Stimulated activated CD4-positive, alpha-beta T cell treated with anti-CD3 and anti-CD28 coated beads, TNF-alpha, amount 100 ng/mL, for 48 hours (primary cell): ENCODE results near the gene NALCN.

Experiments
- DNase-seq, 3 donors: peaks; one replicate each; pipeline ENCODE4 v3.0.0-alpha.2; 2020; ENCODE audit warnings: low read depth in 3 of 3

NALCN gene

DNA sequence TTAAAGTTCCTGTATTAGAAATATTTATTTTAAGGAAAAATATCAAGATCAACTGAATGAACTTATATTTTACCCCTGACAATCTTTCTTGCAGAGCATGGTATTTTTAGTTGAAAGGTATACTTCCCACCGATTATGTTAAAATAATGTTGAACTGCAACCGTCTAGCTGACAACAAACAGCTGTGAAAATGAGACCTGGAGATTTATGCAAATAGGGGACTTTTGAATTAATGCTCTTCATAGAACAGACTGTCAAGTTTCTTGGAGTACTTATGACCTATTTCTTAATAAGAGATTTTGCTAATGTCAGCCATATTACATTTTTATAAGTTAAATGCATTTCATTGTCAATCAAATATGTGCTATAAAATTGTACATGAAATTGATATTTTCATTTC lies 210.9 kb downstream of the NALCN start:
- DNase-seq = no peak

DNA sequence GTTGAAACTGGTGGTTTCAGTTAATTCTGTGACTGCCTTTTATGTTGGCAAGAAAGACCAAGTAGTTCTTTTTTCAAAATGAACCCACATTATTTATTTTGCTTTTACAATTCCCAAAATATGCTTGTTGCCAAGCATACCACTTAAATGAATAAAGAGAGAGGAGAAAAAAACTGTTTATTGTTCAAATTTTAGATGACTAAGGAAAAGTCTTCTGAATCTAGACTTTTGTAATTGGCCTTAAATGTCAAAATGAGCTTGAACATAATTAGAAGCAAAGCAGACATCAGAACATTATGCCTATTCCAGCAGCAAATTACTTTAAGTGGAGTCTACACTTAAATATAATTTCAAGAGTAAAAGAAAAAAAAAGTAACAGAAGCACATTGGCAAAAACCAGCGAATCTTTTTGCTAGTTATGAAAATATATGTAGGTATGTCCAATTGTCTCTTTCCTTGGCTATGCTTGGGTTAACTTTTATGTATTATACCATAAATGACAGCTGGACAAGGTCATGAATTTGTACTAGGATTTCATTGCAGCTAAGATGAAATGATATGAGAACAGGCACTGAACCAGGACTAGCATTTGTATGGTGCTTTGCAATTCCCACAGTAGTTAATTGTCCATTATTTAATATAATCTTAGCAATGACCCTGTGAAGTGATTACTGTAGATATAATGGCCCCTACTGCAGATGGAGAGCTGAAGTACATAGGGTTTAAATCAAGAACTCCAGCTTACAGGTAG lies 211.9 kb downstream of the NALCN start:
- DNase-seq = no peak

DNA sequence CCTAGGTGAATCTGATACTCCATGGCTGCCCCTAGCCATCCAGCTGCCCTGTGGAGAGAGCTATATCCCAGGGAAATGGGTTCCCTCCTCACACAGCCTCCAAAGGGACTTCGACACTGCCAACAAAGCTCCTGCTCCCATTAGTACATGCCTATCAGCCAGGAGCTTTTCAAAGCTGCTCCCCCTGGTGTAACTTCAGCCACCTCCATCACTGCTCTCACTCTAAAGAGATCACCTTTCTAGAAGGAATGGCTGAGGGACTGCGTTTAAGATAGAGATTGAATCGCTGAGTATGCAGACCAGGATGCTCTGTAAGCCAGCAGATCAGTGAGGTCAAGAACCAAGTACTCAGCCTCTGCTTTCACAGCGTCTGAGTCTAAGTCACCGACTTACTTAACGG lies 213.7 kb downstream of the NALCN start:
- DNase-seq = no peak

DNA sequence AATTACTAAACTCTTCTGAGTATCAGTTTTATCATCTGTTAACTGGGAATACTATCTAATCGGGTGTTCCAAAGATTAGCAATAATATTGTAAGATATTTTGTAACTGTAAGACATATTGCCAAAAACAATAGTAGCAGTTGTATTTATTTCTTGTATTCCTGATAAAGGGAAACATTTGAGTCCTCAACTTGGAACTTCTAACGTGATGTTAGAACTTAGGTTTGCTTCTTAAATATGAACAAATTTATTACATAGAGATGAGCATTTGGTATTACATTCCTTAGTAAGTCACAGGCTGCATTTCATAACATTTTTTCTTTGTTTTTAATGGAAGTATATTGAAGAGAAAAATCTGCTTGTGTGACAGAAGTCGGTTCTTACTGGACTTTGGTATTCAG lies 225.3 kb downstream of the NALCN start:
- DNase-seq = no peak

DNA sequence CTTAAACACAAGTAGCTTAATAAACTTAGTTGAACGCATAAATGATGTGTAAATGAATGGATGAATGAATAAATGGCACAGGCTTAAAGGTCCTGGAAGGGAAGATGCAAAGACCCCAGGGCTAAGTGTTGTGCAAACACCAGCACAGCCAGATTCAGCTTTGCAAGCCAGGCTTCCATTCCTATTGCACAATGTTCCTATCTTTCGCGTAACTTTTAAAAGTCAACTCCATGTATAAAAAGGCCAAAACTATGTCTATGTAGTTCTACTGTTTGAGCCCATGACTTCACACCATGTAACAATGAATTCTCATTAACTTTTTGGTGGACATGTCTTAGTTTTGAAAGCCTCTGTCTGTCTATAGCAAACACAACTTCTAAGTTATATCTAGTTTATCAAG lies 226.0 kb downstream of the NALCN start:
- DNase-seq = no peak

DNA sequence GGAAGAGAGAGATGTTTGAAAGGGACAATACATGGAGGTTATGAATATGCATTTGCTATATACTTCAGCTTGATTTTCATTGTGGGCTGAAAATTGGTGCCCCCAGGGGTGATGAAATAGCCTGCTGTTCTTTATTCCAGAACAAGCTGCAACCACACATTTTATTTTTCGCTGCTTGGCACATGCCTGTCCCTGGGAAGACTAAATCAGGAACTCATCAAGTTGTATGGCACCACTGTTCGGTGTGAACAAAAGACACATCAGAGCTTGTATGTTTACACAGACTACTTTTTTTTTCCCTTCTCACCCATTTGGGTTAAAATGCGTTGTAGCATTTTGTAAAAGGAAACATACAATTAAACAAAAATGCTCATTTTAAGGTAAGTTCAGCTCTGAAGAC lies 230.7 kb downstream of the NALCN start:
- DNase-seq = no peak

DNA sequence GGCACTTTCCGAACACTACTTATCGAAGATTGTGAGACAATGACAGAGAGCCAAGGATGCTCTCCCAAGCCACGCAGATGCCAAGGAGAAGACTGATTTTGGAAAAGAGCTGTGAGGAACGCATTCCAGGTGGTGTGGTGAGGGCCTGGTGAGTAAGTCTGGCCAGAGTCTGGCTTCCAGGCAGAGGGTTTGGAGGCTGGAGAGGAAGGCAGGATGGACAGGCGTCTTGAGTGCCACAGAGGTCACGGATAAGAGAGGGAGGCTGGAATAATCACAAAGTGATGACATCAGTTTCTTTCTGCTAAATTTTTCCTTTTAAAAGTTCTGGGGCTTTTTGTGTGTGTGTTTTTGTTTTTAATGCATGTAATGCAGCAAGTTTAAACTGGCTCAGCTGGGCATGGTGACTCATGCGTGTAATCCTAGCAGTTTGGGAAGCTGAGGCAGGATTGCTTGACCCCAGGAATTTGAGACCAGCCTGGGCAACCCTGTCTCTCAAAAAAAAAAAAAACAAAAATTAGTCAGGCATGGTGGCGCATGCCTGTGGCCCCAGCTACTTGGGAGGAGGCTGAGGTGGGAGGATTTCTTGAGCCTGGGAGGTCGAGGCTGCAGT lies 235.1 kb downstream of the NALCN start:
- DNase-seq = no peak

DNA sequence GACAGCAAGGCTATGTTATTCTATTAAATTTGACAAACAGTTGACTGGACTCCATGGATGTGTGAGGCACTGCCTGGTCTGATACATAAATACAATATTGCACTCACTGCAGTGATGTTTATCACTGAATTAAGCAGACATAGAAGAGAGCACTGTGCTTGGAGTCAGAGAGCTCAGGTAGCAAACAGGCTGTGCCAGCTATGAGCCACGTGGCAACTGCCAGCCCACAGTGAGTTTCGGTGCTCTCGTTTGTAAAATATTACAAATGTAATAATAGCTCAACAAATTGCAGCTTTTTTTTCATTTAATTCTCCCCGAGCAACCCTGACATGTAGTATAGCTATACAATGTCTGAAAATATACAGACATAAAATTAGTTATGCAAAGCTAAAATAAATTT lies 237.3 kb downstream of the NALCN start:
- no peak for DNase-seq

DNA sequence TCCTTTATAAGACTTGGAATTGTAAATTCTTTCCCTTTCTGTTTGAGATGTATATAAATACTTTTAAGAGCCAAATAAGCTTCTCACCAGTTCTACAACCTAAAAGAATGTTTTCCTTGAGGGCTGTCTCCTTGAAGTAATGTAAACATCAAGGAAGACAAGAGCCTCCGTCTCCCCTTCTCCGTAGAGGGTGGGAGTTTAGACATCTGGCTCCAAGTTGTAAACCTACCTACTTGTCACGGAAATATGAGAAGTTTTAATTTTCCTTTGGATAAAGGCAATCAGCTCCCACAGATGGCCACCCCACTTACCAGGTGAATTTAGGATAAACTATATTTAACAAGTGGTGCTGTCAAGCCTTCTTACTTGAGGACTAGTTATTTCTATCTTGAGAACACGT lies 237.9 kb downstream of the NALCN start:
- DNase-seq = no peak

DNA sequence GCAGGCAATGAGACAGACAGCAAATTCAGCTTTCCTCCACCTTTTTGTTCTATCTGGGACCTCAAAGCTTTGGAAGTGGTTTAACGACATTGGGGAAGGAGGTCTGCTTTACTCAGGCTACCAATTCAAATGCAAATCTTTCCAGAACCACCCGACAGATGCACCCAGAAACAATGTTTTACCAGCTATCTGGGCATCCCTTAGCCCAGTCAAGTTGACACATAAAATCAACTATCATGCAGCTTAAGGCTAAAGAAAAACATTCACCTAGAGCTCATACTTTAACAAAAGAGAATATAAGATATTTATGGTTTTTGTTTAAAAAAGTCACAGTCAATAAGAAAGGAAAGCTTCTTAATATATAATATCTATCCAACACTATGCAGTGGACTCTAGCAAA lies 246.0 kb downstream of the NALCN start:
- DNase-seq = no peak

DNA sequence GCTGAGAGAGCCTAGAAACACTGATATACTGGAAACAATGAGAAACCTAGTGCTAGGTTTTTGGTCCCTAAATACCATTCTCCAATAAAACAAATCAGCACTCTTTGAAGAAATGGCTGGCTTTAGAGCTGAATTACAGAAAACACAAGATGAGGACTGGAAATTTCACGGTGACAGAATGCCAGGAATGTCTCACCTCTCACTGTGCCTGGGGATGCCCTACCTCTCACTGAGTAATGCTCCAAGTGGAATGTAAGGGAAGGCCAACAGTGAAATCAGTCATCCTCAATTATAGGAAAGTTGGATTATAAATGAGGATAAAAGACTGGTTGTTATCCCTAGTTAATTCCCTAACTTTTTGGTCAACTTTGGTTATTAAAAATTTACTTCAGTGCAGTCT lies 259.0 kb downstream of the NALCN start:
- no peak for DNase-seq

DNA sequence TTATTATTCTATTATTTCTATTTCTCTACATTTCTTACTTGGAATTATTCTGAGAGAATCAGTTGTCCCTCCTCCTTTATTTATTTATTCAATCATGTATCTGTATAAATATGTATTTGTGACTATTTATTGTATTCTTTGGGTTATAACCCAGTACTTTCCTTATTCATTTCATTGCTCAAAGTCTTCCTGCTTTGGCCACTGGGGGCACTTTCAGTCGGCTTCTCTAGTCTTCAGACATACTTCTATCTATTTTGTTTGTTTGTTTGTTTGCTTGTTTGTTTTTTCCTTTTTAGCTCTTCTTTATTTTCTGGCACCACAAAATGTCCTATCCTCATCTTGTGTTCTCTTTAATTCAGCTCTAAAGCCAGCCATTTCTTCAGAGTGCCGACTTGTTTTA lies 260.4 kb downstream of the NALCN start:
- no peak for DNase-seq

DNA sequence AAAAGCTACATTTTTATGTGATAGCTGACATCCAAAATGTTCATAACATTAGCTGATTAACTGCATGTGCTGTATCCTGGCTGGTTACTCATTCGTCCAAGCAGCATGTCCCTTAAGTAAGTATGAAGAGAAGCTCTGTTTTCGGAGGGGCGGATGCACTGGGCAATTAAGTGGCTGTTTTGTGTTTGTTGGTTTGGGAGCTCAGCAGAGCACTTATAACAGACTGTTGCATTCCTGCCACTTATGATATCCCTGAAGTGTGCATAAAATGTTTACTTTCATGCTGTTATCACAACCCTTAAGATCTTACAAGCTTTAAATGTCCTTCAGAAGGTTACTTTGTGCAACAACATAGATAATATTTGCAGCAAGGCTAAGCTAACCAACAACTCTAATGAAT lies 264.1 kb downstream of the NALCN start:
- DNase-seq = no peak

DNA sequence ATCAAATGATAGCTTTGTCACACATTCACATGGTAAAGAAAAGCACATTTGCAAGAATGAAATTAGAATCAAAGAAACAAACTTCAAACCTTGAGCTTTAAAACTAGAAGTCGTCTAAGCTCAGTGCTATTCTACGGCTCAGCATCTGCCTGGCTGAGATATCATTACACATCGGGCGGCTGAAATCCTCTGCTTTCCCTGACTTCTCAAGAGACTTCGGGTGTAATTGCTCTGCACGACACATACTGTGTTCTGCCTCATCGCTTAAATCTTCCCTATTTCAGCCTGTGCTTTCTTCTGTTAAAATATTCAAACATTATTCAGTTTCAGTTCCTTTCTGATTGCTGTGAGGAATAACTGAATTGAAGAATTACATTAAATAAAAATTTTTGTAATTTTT lies 265.3 kb downstream of the NALCN start:
- no peak for DNase-seq

DNA sequence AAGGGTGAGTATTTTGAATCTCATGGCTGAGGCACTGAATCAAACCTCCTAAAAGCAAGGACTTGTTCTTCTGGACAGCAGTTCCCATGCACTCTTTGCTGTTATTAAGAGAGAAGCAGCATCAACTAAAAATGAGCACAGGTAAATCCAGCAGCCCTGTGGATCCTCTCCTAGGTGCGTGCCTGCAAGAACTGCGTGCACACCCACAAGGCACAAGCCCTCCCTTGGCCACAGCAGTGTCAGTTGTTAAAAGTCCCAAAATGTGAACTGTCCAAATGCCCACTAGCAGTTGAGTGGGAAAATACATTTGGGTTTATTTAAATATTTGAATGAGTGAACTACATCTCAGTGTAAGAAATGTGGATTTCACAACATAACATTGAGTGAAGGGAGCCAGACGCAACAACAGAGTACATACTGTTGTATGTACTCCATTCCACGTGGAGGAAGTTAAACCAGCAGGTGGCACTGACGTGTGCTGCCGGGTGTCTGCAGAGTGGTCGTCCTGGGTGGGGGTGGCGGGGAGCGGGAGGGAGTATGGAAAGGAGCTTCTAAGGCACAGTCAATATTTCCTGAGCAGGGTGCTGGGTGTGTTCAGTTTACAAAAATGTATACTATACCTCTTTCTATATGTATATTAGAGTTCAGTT lies 266.4 kb downstream of the NALCN start:
- no peak for DNase-seq

DNA sequence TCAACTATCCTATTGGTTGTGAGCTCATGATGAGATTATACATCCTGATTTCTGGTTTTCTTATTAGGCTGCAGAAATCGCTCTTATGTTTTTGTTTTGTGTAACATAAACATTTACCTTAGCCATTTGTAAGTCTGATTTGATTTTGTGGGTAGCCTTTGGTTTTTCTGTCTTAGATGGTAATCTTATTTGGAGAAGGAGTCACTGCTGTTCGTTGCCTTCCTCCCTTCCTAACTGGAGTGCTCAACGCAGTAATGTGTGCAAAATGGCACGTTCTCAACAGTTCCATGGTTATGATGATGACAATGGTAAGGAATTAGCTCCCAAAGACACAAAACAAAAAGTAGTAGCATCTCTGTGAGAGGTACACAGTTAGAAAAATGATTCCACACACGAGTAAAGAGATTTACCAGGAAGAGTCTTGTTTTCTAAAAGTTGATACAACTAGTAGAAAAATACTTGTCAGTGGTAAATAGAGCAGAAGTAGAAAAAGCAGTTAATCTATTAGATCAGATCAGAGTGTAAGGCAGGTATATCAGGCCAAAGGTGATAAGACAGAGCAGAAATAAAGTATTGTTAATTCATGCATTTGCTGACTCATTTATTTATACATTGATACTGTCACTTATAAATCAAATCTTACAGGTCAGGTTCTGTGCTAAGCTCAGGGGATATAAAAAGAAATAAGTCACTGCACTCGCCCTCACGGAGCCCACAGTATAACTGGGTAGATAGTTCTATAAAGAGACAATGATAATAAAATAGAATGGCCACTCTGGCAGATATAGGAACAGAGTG lies 270.0 kb downstream of the NALCN start:
- no peak for DNase-seq

DNA sequence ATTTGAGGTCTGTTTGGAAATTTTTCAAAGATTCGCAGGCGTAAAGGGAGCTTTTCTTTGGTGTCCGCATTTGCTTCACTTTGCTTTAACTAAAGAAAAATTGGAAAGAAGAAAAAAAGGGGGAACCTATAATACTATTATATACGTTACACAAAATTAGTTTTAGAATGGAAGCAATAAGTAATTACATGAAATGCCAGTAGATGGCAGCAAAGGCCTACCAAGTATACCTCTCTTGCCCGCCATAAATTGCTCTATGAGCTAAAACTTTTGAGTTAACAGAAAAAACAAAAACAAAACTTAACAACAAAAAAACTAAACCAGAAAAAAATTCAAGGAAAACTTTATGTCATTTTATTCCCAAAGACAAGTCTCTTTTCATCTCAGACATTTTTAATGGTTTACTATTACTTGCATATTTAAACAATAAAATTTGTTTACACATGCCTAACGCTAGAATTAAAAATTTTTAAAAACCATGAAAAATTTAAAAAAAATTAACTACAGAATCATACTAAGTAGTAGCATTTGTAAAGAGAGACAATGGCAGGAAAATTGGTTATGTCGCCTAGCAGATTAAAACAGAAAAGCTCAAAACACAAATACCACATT lies 271.4 kb downstream of the NALCN start:
- DNase-seq = peak in 2 of 3 donors; percentile 5 to 7

DNA sequence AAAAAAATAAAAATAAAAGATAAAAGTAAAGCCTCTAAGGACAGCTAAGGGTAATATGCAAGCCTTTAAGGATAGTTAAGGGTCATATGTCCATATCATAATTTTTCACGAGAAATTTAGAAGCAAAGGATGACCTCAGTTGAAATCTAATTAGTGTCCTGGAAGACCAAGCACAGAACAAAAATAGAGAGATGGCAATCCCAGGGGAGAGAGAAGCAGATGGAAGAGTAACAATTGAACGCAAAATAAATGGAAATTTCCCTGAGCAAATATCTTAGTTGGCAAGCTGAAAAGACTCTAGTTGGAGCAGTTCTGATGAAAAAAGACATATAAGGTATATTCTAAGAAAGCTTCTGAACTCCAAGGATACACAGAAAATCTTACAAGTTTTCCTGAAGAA lies 275.4 kb downstream of the NALCN start:
- DNase-seq = no peak

DNA sequence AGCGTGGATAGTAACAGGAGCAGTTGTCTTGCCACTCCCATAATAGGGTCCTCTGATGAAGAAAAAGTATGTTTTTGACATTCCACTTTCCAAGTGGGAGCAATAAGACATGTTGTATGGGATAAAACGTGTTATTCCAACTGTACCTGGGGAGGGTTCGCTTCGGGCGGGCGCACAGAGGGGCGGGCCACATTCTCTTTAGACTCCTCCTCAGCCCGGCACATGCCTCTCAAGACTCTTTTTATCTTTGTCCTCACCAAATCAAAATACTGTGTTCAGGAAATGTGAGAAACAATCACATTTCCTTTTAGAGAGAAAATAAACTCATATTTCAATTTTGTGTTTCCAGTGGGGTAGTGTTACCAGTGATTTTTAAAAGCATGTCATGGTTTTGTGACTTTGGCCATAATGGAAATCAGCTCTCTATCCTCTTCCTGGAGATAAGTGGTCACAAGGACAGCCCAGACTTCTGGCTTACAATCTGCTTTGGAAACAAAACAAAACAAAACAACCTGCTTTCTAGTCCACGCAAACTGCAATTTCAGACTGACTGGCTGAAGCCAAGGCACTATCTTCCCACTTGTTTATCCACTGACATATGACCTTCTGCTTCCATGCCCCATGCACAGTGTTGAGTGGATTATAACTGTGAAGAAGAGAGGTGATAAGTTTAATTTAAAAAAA lies 276.1 kb downstream of the NALCN start:
- no peak for DNase-seq

DNA sequence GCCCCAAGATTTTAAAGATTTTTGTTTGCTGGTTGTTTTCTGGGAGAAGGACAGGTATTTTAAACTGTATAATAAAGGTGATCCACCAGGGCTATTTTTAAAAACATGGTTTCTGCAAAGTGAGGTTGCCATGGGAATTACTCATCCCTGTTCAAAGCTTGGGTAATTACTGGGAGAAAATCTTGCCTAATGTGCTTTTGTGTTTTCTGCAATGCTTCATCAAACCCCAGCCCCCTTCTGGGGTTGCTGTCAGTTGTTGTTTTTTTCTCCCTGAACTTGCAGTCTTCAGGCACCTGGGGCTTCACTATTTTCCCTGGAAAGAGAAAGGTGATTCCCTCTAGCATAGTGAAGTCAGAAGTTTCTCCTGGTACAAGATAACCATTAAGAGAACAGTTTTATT lies 277.2 kb downstream of the NALCN start:
- DNase-seq = no peak

DNA sequence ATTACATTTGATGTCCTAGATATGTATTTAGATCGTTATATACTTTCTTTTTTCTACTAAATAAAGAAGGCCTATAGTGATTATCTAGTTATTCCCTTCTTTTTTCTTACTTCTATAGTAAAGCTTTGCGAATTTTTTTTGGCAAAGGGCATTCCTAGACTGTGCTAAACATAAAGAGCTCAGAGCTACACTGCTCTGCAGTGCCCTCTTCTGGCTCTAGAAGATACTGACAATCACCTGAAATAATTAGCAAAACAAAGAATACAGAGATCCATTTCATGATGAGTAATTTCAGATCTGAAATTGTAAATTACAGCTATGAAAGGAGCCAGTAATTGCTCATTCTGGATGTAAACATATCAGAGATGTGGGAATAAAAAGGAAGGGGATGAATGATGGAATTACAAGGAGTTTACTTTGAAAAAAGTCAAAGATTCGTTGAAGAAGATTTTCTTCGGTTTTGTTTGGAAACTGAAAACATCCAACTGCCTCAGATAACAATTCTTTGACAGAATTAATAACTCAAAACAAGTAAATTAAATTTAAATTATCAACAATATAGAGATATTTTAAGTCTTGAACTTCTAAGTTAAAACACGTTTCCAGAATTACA lies 288.5 kb downstream of the NALCN start:
- no peak for DNase-seq
